ENCODE results near the gene SLC9B1.

GRCh38 chr4:103026868-103027267 is 7.4 kb upstream of the SLC9B1 start:
- no peak for TF ChIP-seq ZNF274 (IDR thresholded peaks at IDR 0.05; ENCODE audit: low read depth, low read length)
- TF ChIP-seq YY1 (IDR thresholded peaks at IDR 0.05; ENCODE audit: insufficient read depth, insufficient read length) = no peak
